ENCODE results near the gene CIPC. TPM values are rescaled to one million over a fixed set of nuclear protein-coding genes. Genes with fewer than 3 reads are reported as not detected.

CIPC gene
- total and polyA plus RNA-seq, 2 of the 13 experiments (the other 11 are each of a cell fraction or from before 2014, with no cell fraction given): 7.6 to 13.9 TPM

DNA sequence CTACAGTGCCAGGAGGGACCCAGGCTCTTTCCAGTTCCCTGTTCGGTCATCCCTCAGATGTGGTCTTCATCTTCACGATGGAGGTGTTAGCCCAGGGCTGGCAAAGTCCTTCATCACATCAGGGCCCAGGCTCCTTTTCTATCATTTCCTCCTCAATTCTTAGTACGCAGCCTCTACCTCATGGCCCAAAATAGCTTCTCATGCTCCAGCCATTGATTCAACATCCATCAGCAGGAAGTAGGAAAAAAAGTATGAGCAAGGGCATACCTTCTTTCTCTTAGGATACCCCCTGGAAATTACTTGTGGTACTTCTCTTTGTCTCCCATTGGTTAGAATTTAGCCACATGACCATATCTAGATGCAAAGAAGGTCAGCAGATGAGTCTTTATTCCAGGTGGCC lies 55.7 kb downstream of the CIPC start:
- in situ Hi-C loops (cut with HindIII; ENCODE audit: extremely low pct_ligation_motif_present, low pct_unique_long_range_greater_than_20kb) (no loop called here), intact Hi-C loops (cut with micrococcal nuclease; ENCODE audit: unreplicated experiment) (loop anchor here (5.0 to 10.0 kb wide), 2 partner anchors 158 to 401 kb away; no protein-coding TSS in a partner anchor)
- no peak overlapping the region for H3K4me3 ChIP-seq (replicated peaks in 1 of 3; ENCODE audit: insufficient read depth in 1 of 3, low read depth in 2 of 3, low read length in 3 of 3)
- BruUV-seq (replicated peaks): no TSS peak
- H3K9me3 ChIP-seq (ENCODE audit: low read length): no peaks in the 10 kb centered on the region
- H3K27me3 ChIP-seq (ENCODE audit: control insufficient read depth in 1 of 2, insufficient read depth in 2 of 2, low read length in 2 of 2): peaks cover 0 to 12% of the 10 kb centered on the region in 2 experiments; a peak in 3 of 5 replicates
- TF ChIP-seq IKZF4 (CRISPR knock-in tag; IDR thresholded peaks at IDR 0.05; ENCODE audit: borderline replicate concordance, low read depth, not compliant biosample characterization): no peak
- TF ChIP-seq GABPB1 (CRISPR knock-in tag; IDR thresholded peaks at IDR 0.05): no peak
- no peak for TF ChIP-seq NCOA2 (CRISPR knock-in tag; IDR thresholded peaks at IDR 0.05)
- TF ChIP-seq, protein P1, sequence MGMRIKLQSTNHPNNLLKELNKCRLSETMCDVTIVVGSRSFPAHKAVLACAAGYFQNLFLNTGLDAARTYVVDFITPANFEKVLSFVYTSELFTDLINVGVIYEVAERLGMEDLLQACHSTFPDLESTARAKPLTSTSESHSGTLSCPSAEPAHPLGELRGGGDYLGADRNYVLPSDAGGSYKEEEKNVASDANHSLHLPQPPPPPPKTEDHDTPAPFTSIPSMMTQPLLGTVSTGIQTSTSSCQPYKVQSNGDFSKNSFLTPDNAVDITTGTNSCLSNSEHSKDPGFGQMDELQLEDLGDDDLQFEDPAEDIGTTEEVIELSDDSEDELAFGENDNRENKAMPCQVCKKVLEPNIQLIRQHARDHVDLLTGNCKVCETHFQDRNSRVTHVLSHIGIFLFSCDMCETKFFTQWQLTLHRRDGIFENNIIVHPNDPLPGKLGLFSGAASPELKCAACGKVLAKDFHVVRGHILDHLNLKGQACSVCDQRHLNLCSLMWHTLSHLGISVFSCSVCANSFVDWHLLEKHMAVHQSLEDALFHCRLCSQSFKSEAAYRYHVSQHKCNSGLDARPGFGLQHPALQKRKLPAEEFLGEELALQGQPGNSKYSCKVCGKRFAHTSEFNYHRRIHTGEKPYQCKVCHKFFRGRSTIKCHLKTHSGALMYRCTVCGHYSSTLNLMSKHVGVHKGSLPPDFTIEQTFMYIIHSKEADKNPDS (CRISPR knock-in tag; IDR thresholded peaks at IDR 0.05): no peak
- TF ChIP-seq, protein P2, sequence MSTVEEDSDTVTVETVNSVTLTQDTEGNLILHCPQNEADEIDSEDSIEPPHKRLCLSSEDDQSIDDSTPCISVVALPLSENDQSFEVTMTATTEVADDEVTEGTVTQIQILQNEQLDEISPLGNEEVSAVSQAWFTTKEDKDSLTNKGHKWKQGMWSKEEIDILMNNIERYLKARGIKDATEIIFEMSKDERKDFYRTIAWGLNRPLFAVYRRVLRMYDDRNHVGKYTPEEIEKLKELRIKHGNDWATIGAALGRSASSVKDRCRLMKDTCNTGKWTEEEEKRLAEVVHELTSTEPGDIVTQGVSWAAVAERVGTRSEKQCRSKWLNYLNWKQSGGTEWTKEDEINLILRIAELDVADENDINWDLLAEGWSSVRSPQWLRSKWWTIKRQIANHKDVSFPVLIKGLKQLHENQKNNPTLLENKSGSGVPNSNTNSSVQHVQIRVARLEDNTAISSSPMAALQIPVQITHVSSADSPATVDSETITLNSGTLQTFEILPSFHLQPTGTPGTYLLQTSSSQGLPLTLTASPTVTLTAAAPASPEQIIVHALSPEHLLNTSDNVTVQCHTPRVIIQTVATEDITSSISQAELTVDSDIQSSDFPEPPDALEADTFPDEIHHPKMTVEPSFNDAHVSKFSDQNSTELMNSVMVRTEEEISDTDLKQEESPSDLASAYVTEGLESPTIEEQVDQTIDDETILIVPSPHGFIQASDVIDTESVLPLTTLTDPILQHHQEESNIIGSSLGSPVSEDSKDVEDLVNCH (CRISPR knock-in tag; IDR thresholded peaks at IDR 0.05): no peak
- no peak for TF ChIP-seq HMG20B (CRISPR knock-in tag; conservative IDR thresholded peaks at IDR 0.05)
- TF ChIP-seq ZNF367 (CRISPR knock-in tag; IDR thresholded peaks at IDR 0.05; ENCODE audit: borderline replicate concordance): no peak
- TF ChIP-seq, protein P3, sequence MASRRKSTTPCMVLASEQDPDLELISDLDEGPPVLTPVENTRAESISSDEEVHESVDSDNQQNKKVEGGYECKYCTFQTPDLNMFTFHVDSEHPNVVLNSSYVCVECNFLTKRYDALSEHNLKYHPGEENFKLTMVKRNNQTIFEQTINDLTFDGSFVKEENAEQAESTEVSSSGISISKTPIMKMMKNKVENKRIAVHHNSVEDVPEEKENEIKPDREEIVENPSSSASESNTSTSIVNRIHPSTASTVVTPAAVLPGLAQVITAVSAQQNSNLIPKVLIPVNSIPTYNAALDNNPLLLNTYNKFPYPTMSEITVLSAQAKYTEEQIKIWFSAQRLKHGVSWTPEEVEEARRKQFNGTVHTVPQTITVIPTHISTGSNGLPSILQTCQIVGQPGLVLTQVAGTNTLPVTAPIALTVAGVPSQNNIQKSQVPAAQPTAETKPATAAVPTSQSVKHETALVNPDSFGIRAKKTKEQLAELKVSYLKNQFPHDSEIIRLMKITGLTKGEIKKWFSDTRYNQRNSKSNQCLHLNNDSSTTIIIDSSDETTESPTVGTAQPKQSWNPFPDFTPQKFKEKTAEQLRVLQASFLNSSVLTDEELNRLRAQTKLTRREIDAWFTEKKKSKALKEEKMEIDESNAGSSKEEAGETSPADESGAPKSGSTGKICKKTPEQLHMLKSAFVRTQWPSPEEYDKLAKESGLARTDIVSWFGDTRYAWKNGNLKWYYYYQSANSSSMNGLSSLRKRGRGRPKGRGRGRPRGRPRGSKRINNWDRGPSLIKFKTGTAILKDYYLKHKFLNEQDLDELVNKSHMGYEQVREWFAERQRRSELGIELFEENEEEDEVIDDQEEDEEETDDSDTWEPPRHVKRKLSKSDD (CRISPR knock-in tag; IDR thresholded peaks at IDR 0.05; ENCODE audit: low read depth): no peak
- TF ChIP-seq RFX1 (IDR thresholded peaks at IDR 0.05): no peak
- no peak for TF ChIP-seq PAF1 (CRISPR knock-in tag; IDR thresholded peaks at IDR 0.05)
- 2% methylated on average over 3 of the region's 3 CpGs for WGBS (ENCODE audit: low lambda C conversion rate)
- no peak overlapping the region for H3K4me2 ChIP-seq (ENCODE audit: low read depth, low read length)
- H4K20me1 ChIP-seq (ENCODE audit: insufficient read depth, low read length): no peaks in the 10 kb centered on the region
- no peak overlapping the region for H3K9ac ChIP-seq (ENCODE audit: insufficient read depth, low read depth, low read length)
- CTCF ChIA-PET (ENCODE audit: low intra/inter-chr PET ratio, low total read pairs): no interaction called here
- no peak for ATAC-seq
- POLR2A ChIA-PET: no interaction called here
- H3K36me3 ChIP-seq (replicated peaks in 1 of 2; ENCODE audit: control insufficient read depth in 1 of 2, insufficient read depth in 2 of 2, low read length in 2 of 2): no peaks in the 10 kb centered on the region
- no peak overlapping the region for H3K27ac ChIP-seq (ENCODE audit: extremely low read length, insufficient read depth, low read length)
- no peak for DNase-seq (ENCODE audit: low spot score)
- H3K79me2 ChIP-seq (ENCODE audit: insufficient read depth, low read length): no peaks in the 10 kb centered on the region
- no peak overlapping the region for H2AFZ ChIP-seq (ENCODE audit: low read length)
- no peaks in the 10 kb centered on the region for H3K4me1 ChIP-seq (ENCODE audit: insufficient read depth, low read length)
- FAIRE-seq: no peak
